ENCODE measurements around the gene PHB1. TPM values are rescaled to one million over a fixed set of nuclear protein-coding genes. Genes with fewer than 3 reads are reported as not detected.
A peak's percentile ranks its signal among the peaks of the same experiment; 100 is the strongest.

Gene PHB1
- total RNA-seq, 4 donors from 2014 or later, result 98.7 to 108 (median 102) TPM

GRCh38 chr17:49403514-49404289 is 11.0 kb downstream of the PHB1 start:
- H3K4me1 ChIP-seq, result peaks cover 0 to 45% (median 0%) of the 10 kb centered on the region in 3 donors
- peak overlapping the region in 3 of 4 donors; percentile 17 to 39 (median 31) for H3K27ac ChIP-seq

GRCh38 chr17:49402706-49403105 is 12.0 kb downstream of the PHB1 start:
- peak overlapping the region in 2 of 4 donors; percentile 24 to 39 for H3K27ac ChIP-seq

More at GRCh38 chr17:49403514-49404289, 11.0 kb downstream of the PHB1 start:
- H3K27me3 ChIP-seq, result no peaks in the 10 kb centered on the region
- TF ChIP-seq POLR2AphosphoS5 (IDR thresholded peaks at IDR 0.05) (no peak), POLR2A (IDR thresholded peaks at IDR 0.05) (no peak), CTCF (IDR thresholded peaks at IDR 0.05) (no peak), EP300 (IDR thresholded peaks at IDR 0.05) (no peak)
- no peak for ATAC-seq
- WGBS, 2 donors (ENCODE audit: low coverage in 1 of 2), result 55 to 58% methylated on average over 6 to 8 of the region's 10 CpGs
- no peaks in the 10 kb centered on the region for H3K9me3 ChIP-seq
- H3K36me3 ChIP-seq, result peaks cover 0 to 64% of the 10 kb centered on the region in 2 donors
- H3K4me3 ChIP-seq, result no peak overlapping the region

GRCh38 chr17:49401971-49402611 is 12.6 kb downstream of the PHB1 start:
- Histone ChIP-seq H3K27me3 (no peaks in the 10 kb centered on the region), H3K9me3 (no peaks in the 10 kb centered on the region), H3K4me1 (peaks cover 0 to 35% (median 0%) of the 10 kb centered on the region in 3 donors), H3K4me3 (no peak overlapping the region), H3K36me3 (peaks cover 0 to 48% of the 10 kb centered on the region in 2 donors), H3K27ac (peak overlapping the region in 2 of 4 donors; percentile 24 to 39)
- TF ChIP-seq CTCF (IDR thresholded peaks at IDR 0.05) (no peak), POLR2A (IDR thresholded peaks at IDR 0.05) (no peak), EP300 (IDR thresholded peaks at IDR 0.05) (no peak), POLR2AphosphoS5 (IDR thresholded peaks at IDR 0.05) (no peak)
- no peak for ATAC-seq
- WGBS, 2 donors (ENCODE audit: low coverage in 1 of 2), result 74 to 82% methylated on average over 4 of the region's 6 CpGs

More at GRCh38 chr17:49402706-49403105, 12.0 kb downstream of the PHB1 start:
- TF ChIP-seq POLR2A (IDR thresholded peaks at IDR 0.05) (no peak), EP300 (IDR thresholded peaks at IDR 0.05) (no peak), POLR2AphosphoS5 (IDR thresholded peaks at IDR 0.05) (no peak), CTCF (IDR thresholded peaks at IDR 0.05) (no peak)
- Histone ChIP-seq H3K27me3 (no peaks in the 10 kb centered on the region), H3K9me3 (no peaks in the 10 kb centered on the region), H3K4me3 (no peak overlapping the region), H3K4me1 (peaks cover 0 to 35% (median 0%) of the 10 kb centered on the region in 3 donors), H3K36me3 (peaks cover 0 to 54% of the 10 kb centered on the region in 2 donors)
- ATAC-seq, result no peak
- WGBS, 2 donors (ENCODE audit: low coverage in 1 of 2), result 78% methylated on average over 4 of the region's 6 CpGs; no CpG with 5 or more reads in 1 of the 2 donors

GRCh38 chr17:49399995-49400394 is 14.7 kb downstream of the PHB1 start:
- H3K4me1 ChIP-seq, result peaks cover 0 to 40% (median 0%) of the 10 kb centered on the region in 3 donors
- no peaks in the 10 kb centered on the region for H3K9me3 ChIP-seq
- 27 to 59% methylated on average over 3 of the region's 3 CpGs for WGBS, 2 donors (ENCODE audit: low coverage in 1 of 2)
- no peak for TF ChIP-seq EP300 (IDR thresholded peaks at IDR 0.05)
- no peak for TF ChIP-seq POLR2A (IDR thresholded peaks at IDR 0.05)
- no peak for TF ChIP-seq CTCF (IDR thresholded peaks at IDR 0.05)
- no peak for TF ChIP-seq POLR2AphosphoS5 (IDR thresholded peaks at IDR 0.05)
- ATAC-seq, result no peak
- no peaks in the 10 kb centered on the region for H3K27me3 ChIP-seq
- H3K36me3 ChIP-seq, result peaks cover 0 to 27% of the 10 kb centered on the region in 2 donors
- peak overlapping the region in 1 of 4 donors; percentile 27 for H3K27ac ChIP-seq
- H3K4me3 ChIP-seq, result no peak overlapping the region

Measured in gastroesophageal sphincter (tissue), 4 donors.